SK-N-SH (cell line): ENCODE measurements around the gene ARHGAP29. TPM values are rescaled to one million over a fixed set of nuclear protein-coding genes. Genes with fewer than 3 reads are reported as not detected.

ENCODE experiments used
- CTCF ChIA-PET: fragments of 300-600, 350-600 bp; formaldehyde crosslinking; extraction: SDS; loops from one replicate; lab custom pipeline; 2021; lab: Yijun Ruan, JAX
- POLR2A ChIA-PET: fragments of 350-600 bp; sonication (Branson Sonifier 250); formaldehyde crosslinking; extraction: SDS; loops from one replicate; lab custom pipeline; 2020; ENCODE audit warnings: antibody characterized with exemption, inconsistent platforms; lab: Yijun Ruan, JAX
- DNase-seq: peaks from one replicate; pipeline ENCODE4 v3.0.0; 2012
- H2AFZ ChIP-seq: fragments of 200-600 bp; sonication (generic); 2 replicates; pipeline ENCODE4 v1.8.1; 2016; ENCODE audit warnings: antibody characterized with exemption, mild to moderate bottlenecking, low read depth
- H3F3A ChIP-seq: fragments of 200-600 bp; sonication (generic); replicated peaks from 2 replicates; pipeline ENCODE3; 2016; ENCODE audit warnings: antibody characterized with exemption, mild to moderate bottlenecking; ENCODE audit not compliant: insufficient read depth
- H3K27ac ChIP-seq, 2 experiments: fragments of 200-500 bp in 1 of 2; fragments of 200-600 bp in 1 of 2; sonication (Bioruptor generic) in 1 of 2; sonication (generic), shearing (Covaris generic) in 1 of 2; 2 replicates each; pipeline versions ENCODE4 v1.5.1 to v1.6.1; 2014 to 2016; ENCODE audit warnings: low read depth in 2 of 2, inconsistent platforms in 1 of 2, low read length in 1 of 2, mild to moderate bottlenecking in 1 of 2, mixed read lengths in 1 of 2
- H3K27me3 ChIP-seq: fragments of 200-600 bp; sonication (generic), shearing (Covaris generic); 2 replicates; pipeline ENCODE4 v1.6.1; 2016; ENCODE audit warnings: mixed run types; ENCODE audit not compliant: insufficient read depth
- H3K36me3 ChIP-seq, 2 experiments: fragments of 200-500 bp in 1 of 2; fragments of 200-600 bp in 1 of 2; sonication (Bioruptor generic) in 1 of 2; sonication (generic) in 1 of 2; replicated peaks in 1 of 2; 2 replicates each; pipeline versions ENCODE3 to v1.5.1; 2014 to 2016; ENCODE audit warnings: low read length in 1 of 2, mild to moderate bottlenecking in 1 of 2; ENCODE audit not compliant: insufficient read depth in 2 of 2, control insufficient read depth in 1 of 2
- H3K4me1 ChIP-seq, 2 experiments: fragments of 200-500 bp in 1 of 2; fragments of 200-600 bp in 1 of 2; sonication (Bioruptor generic) in 1 of 2; sonication (generic), shearing (Covaris generic) in 1 of 2; 2 replicates each; pipeline versions ENCODE4 v1.5.1 to v1.6.1; 2014 to 2016; ENCODE audit warnings: low read depth in 1 of 2, low read length in 1 of 2, mixed run types in 1 of 2; ENCODE audit not compliant: insufficient read depth in 2 of 2, control insufficient read depth in 1 of 2
- H3K4me2 ChIP-seq: fragments of 200-600 bp; sonication (generic), shearing (Covaris generic); 2 replicates; pipeline ENCODE4 v1.6.1; 2017; ENCODE audit warnings: mixed run types
- H3K4me3 ChIP-seq, 2 experiments: fragments of 200-500 bp in 1 of 2; fragments of 200-600 bp in 1 of 2; sonication (Bioruptor generic) in 1 of 2; sonication (generic), shearing (Covaris generic) in 1 of 2; 2 replicates each; pipeline versions ENCODE4 v1.5.1 to v1.8.1; 2014 to 2016; ENCODE audit warnings: low read depth in 2 of 2, inconsistent platforms in 1 of 2, low read length in 1 of 2, mild to moderate bottlenecking in 1 of 2, mixed read lengths in 1 of 2, moderate library complexity in 1 of 2
- H3K79me2 ChIP-seq: fragments of 200-600 bp; sonication (generic); 2 replicates; pipeline ENCODE4 v1.8.1; 2017; ENCODE audit warnings: mild to moderate bottlenecking; ENCODE audit not compliant: insufficient read depth
- H3K9ac ChIP-seq: fragments of 200-600 bp; sonication (generic); 2 replicates; pipeline ENCODE4 v1.6.1; 2017; ENCODE audit warnings: mixed run types
- H3K9me2 ChIP-seq: fragments of 200-600 bp; sonication (generic); 2 replicates; pipeline ENCODE4 v1.6.1; 2017; ENCODE audit warnings: mixed run types
- H3K9me3 ChIP-seq: fragments of 200-600 bp; sonication (generic); 2 replicates; pipeline ENCODE4 v1.6.1; 2017; ENCODE audit warnings: mixed run types, mild to moderate bottlenecking, moderate library complexity
- H4K20me1 ChIP-seq: fragments of 200-600 bp; sonication (generic); 2 replicates; pipeline ENCODE4 v1.6.1; 2017; ENCODE audit warnings: mild to moderate bottlenecking, mixed run types; ENCODE audit not compliant: insufficient read depth
- CHD2 ChIP-seq: fragments of 150-350 bp; IDR thresholded peaks from 2 replicates; pipeline ENCODE4 v1.6.1; 2018; ENCODE audit warnings: low read length; ENCODE audit not compliant: partially characterized antibody
- ELF1 ChIP-seq: IDR thresholded peaks from 2 replicates; pipeline ENCODE4 v1.4.0; 2012
- EZH2phosphoT487 ChIP-seq: fragments of 200-600 bp; sonication (generic); IDR thresholded peaks from 2 replicates; pipeline ENCODE4 v1.6.1; 2017; ENCODE audit warnings: low read depth, mixed run types, mild to moderate bottlenecking, antibody characterized with exemption, moderate library complexity, borderline replicate concordance
- FOSL2 ChIP-seq: IDR thresholded peaks from 2 replicates; pipeline ENCODE4 v1.4.0; 2012; ENCODE audit warnings: low read depth, mild to moderate bottlenecking, moderate library complexity, borderline replicate concordance
- FOXJ3 ChIP-seq: sonication (generic); formaldehyde crosslinking; IDR thresholded peaks from 2 replicates; pipeline ENCODE4 v1.5.1; 2020; ENCODE audit warnings: mild to moderate bottlenecking, missing genetic modification reagents
- GABPA ChIP-seq: IDR thresholded peaks from 2 replicates; pipeline ENCODE4 v1.4.0; 2012; ENCODE audit warnings: low read depth, mild to moderate bottlenecking
- GATA2 ChIP-seq: sonication (generic); formaldehyde crosslinking; IDR thresholded peaks from 2 replicates; pipeline ENCODE4 v1.5.0; 2020; ENCODE audit warnings: mild to moderate bottlenecking, missing genetic modification reagents
- IRF3 ChIP-seq: fragments of 150-350 bp; IDR thresholded peaks from 2 replicates; pipeline ENCODE4 v1.6.1; 2016; ENCODE audit warnings: mild to moderate bottlenecking, low read depth, low read length
- JUND ChIP-seq: IDR thresholded peaks from 2 replicates; pipeline ENCODE4 v1.4.0; 2012
- MAX ChIP-seq: IDR thresholded peaks from 2 replicates; pipeline ENCODE4 v1.4.0; 2012; ENCODE audit warnings: low read depth
- MXI1 ChIP-seq: IDR thresholded peaks from 2 replicates; pipeline ENCODE4 v1.6.1; 2012; ENCODE audit warnings: mild to moderate bottlenecking, low read depth, low read length, improper control_type of control experiment
- PBX3 ChIP-seq: IDR thresholded peaks from 2 replicates; pipeline ENCODE4; 2012
- POLR2AphosphoS5 ChIP-seq: IDR thresholded peaks from 2 replicates; pipeline ENCODE4 v1.6.1; 2012; ENCODE audit warnings: low read depth, low read length
- REST ChIP-seq: IDR thresholded peaks from 2 replicates; pipeline ENCODE4 v1.6.1; 2012; ENCODE audit warnings: mild to moderate bottlenecking, low read depth, low read length, moderate library complexity
- RXRA ChIP-seq: IDR thresholded peaks from 2 replicates; pipeline ENCODE4 v1.4.0; 2012; ENCODE audit warnings: low read depth, mild to moderate bottlenecking, borderline replicate concordance
- SIN3A ChIP-seq: IDR thresholded peaks from 2 replicates; pipeline ENCODE4 v1.6.1; 2012; ENCODE audit warnings: low read depth, mild to moderate bottlenecking, low read length, moderate library complexity, borderline replicate concordance
- SMC3 ChIP-seq: IDR thresholded peaks from 2 replicates; pipeline ENCODE4 v1.6.1; 2012; ENCODE audit warnings: low read depth, low read length, improper control_type of control experiment
- TAF1 ChIP-seq: IDR thresholded peaks from 2 replicates; pipeline ENCODE4 v1.6.1; 2012; ENCODE audit warnings: low read depth, mild to moderate bottlenecking, low read length, moderate library complexity, borderline replicate concordance
- TCF12 ChIP-seq: IDR thresholded peaks from 2 replicates; pipeline ENCODE4 v1.4.0; 2012
- TEAD4 ChIP-seq: IDR thresholded peaks from 2 replicates; pipeline ENCODE4 v1.4.0; 2012; ENCODE audit warnings: mild to moderate bottlenecking, borderline replicate concordance; ENCODE audit not compliant: insufficient read depth
- USF2 ChIP-seq: fragments of 150-350 bp; IDR thresholded peaks from 2 replicates; pipeline ENCODE4 v1.6.1; 2017; ENCODE audit warnings: antibody characterized with exemption, low read length, low read depth, borderline replicate concordance
- YY1 ChIP-seq: IDR thresholded peaks from 2 replicates; pipeline ENCODE4 v1.4.0; 2012; ENCODE audit warnings: low read depth, mild to moderate bottlenecking
- WGBS: methylation state at CpG from one replicate; pipeline ENCODE4 v1.1.6; 2017; ENCODE audit warnings: low lambda C conversion rate; 5-methylcytosine and 5-hydroxymethylcytosine counted together
- polyA plus RNA-seq, 3 experiments: library from polyadenylated mRNA; depleted of rRNA; stranded (reverse); fragments of >200 nt; gene quantifications; 2 replicates each; pipeline ENCODE4 v1.2.3, GENCODE V29; 2012

The ARHGAP29 gene
- polyA plus RNA-seq, 1 of the 3 experiments (the other 2 are of a cell fraction): 20.1 TPM

GRCh38 chr1:94239796-94240195 is 2.4 kb upstream of the ARHGAP29 start:
- DNase-seq: no peak
- Histone ChIP-seq H4K20me1 (no peaks in the 10 kb centered on the region), H3K9me3 (peaks cover 9% of the 10 kb centered on the region), H3K4me3 (no peak overlapping the region), H3F3A (peaks cover 2% of the 10 kb centered on the region), H2AFZ (no peak overlapping the region), H3K27me3 (no peaks in the 10 kb centered on the region), H3K27ac (no peak overlapping the region), H3K4me2 (no peak overlapping the region; the same call in 1 of the 2 replicates), H3K36me3 (no peaks in the 10 kb centered on the region), H3K4me1 (peaks cover 6 to 12% of the 10 kb centered on the region in 2 experiments; a peak in 2 of 4 replicates), H3K79me2 (peaks cover 45% of the 10 kb centered on the region), H3K9me2 (no peaks in the 10 kb centered on the region), H3K9ac (no peak overlapping the region)
- ChIA-PET POLR2A (no interaction called here), CTCF (interaction anchor here (0.6 to 13.6 kb wide), 22 partner anchors 12 to 227 kb away, joined by 3 to 186 read pairs (median 4); no protein-coding TSS in a partner anchor)
- TF ChIP-seq PBX3 (no peak), MAX (no peak), FOSL2 (0 out of 2 replicates have a peak, but pooled peaks have one; percentile 7)

GRCh38 chr1:94239051-94239450 is 1.7 kb upstream of the ARHGAP29 start:
- H3K4me3 ChIP-seq: no peak overlapping the region
- H3K9me2 ChIP-seq: no peaks in the 10 kb centered on the region
- no peaks in the 10 kb centered on the region for H3K27me3 ChIP-seq
- peaks cover 46% of the 10 kb centered on the region for H3K79me2 ChIP-seq
- POLR2A ChIA-PET: no interaction called here
- H3K9ac ChIP-seq: no peak overlapping the region
- no peaks in the 10 kb centered on the region for H3K36me3 ChIP-seq
- H3F3A ChIP-seq: no peaks in the 10 kb centered on the region
- WGBS: 97% methylated on average over 3 of the region's 3 CpGs
- TF ChIP-seq ELF1 (no peak), TAF1 (no peak), MAX (no peak), TEAD4 (no peak), MXI1 (no peak), CHD2 (no peak), FOXJ3 (CRISPR knock-in tag) (no peak), GABPA (no peak), USF2 (no peak), POLR2AphosphoS5 (no peak), SMC3 (no peak), JUND (no peak), EZH2phosphoT487 (no peak), SIN3A (no peak), TCF12 (no peak), YY1 (no peak), IRF3 (no peak), GATA2 (no peak), REST (no peak), RXRA (no peak)
- H3K4me2 ChIP-seq: no peak overlapping the region; the same call in 1 of the 2 replicates
- H3K9me3 ChIP-seq: peaks cover 9% of the 10 kb centered on the region
- CTCF ChIA-PET: interaction anchor here (1.7 to 13.6 kb wide), 6 partner anchors 97 to 213 kb away, joined by 5 to 186 read pairs (median 36); no protein-coding TSS in a partner anchor
- H3K27ac ChIP-seq: no peak overlapping the region
- H3K4me1 ChIP-seq: peaks cover 6 to 12% of the 10 kb centered on the region in 2 experiments; a peak in 2 of 4 replicates
- H4K20me1 ChIP-seq: no peaks in the 10 kb centered on the region
- H2AFZ ChIP-seq: no peak overlapping the region
- no peak for DNase-seq
